GM10248 (cell line): ENCODE results near the gene GLP2R.

Experiments used
- CTCF ChIA-PET: fragments of 300-600 bp; sonication (Branson Sonifier 250); formaldehyde crosslinking; extraction: SDS; loops from one replicate; lab custom pipeline; 2021; ENCODE audit warnings: antibody characterized with exemption; lab: Yijun Ruan, JAX
- POLR2A ChIA-PET: fragments of 350-650 bp; sonication (Branson Sonifier 250); formaldehyde crosslinking; extraction: SDS; loops from one replicate; lab custom pipeline; 2020; ENCODE audit warnings: antibody characterized with exemption; lab: Yijun Ruan, JAX
- DNase-seq: peaks from one replicate; pipeline ENCODE4 v3.0.0; 2012; ENCODE audit errors: extremely low spot score
- CTCF ChIP-seq: IDR thresholded peaks from 2 replicates; pipeline ENCODE4 v1.5.1; 2012; ENCODE audit warnings: mild to moderate bottlenecking, low read depth; ENCODE audit errors: extremely low read depth, missing control alignments, control extremely low read depth

Gene GLP2R

DNA sequence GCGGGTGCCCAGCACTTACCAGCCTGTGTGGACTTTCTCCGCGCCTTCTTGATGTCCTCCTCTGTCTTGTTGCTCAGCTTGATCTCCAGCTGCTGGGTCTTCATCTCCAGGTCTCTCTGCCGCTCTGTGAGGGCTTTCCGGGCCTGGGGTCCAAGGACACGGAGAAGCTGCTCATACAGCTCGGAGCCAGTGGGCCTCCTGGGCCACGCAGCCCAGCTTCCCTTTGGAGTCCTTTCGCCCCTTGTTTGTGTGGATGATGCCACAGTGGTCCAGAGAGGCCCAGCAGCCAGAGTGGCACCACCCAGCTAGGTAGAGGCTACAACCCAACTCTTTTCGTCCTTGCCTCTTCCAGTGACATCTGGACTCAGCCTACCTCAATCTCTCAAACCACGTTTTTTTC is 99.7 kb downstream of the GLP2R start:
- no peak for DNase-seq
- TF ChIP-seq CTCF = no peak
- ChIA-PET CTCF (interaction anchor here (0.6 to 3.7 kb wide), 30 partner anchors 9 to 707 kb away, joined by 3 to 36 read pairs (median 4); no protein-coding TSS in a partner anchor), POLR2A (no interaction called here)

GRCh38 chr17:9926150-9926804 is 100.6 kb downstream of the GLP2R start:
- DNase-seq = no peak
- POLR2A ChIA-PET = no interaction called here
- TF ChIP-seq CTCF = no peak
- CTCF ChIA-PET = interaction anchor here (1.0 to 3.7 kb wide), 10 partner anchors 8 to 690 kb away, joined by 3 to 28 read pairs (median 5); no protein-coding TSS in a partner anchor

DNA sequence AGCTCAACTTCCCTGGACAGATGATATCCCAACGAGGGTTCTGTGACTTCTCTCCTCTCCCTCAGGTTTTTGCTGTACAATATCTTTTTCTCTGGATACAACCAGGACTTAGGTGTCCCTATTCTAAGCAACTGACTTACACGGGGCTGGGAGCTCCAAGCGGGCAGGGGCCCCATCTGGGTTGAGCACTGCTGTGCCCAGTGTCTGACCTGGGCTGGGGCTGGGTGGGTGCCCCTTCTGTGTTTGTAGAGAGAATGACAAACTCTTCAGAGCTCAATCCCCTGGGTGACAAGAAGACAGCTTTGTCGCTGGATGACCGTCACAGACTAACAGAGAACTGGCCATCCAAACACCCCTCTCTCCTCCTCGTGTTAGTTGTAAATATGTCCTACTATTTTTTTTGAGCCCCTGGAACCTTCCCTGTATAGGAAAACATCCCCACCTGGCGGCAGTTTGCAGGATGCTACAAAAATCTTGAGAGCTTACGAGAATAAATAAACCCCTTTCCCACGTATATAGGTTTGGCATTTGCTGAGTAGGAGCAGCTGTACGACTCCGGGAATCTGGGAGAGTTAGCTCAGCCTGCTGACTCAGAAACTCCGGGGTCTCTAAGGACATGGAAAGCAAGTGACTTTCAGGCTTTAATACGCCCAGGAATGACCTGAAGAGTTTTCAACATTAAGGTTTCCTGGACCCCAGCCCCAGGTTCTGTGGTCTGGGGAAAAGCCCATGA is 103.0 kb downstream of the GLP2R start:
- POLR2A ChIA-PET = no interaction called here

DNA sequence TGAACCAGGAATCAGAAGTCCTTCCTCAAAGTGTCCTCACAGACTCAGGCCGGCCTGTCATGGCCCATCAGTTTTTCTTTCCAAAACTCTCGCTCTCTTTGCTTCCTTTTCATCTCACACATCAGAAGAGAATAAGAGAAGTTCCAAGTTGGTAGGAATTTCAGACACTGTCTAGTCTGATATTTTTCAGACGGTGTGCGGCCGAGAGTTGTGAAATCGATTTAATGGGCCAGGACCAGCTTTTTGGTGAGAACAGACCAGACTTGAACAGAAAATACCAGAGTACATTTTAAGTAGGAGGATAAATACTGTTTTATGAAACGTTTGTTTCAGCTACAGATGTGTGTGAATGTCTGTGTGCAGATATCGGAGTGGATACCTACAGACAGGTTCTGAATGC is 104.1 kb downstream of the GLP2R start:
- no peak for TF ChIP-seq CTCF
- POLR2A ChIA-PET = no interaction called here
- CTCF ChIA-PET = interaction anchor here (0.9 to 1.2 kb wide), 4 partner anchors 18 to 688 kb away, joined by 3 to 5 read pairs (median 4); no protein-coding TSS in a partner anchor
- no peak for DNase-seq

More for the DNA sequence above, 103.0 kb downstream of the GLP2R start:
- CTCF ChIA-PET = interaction anchor here (0.8 to 3.5 kb wide), 6 partner anchors 9 to 689 kb away, joined by 3 to 14 read pairs (median 3); partner anchors contain the start of gene RCVRN
- no peak for DNase-seq
- no peak for TF ChIP-seq CTCF

- TF ChIP-seq CTCF = no peak
- ChIA-PET CTCF (interaction anchor here (1.0 to 1.4 kb wide), 5 partner anchors 28 to 686 kb away, joined by 3 to 5 read pairs (median 4); no protein-coding TSS in a partner anchor), POLR2A (no interaction called here)
- DNase-seq = no peak
Measured at GRCh38 chr17:9931144-9931741, 105.5 kb downstream of the GLP2R start.

DNA sequence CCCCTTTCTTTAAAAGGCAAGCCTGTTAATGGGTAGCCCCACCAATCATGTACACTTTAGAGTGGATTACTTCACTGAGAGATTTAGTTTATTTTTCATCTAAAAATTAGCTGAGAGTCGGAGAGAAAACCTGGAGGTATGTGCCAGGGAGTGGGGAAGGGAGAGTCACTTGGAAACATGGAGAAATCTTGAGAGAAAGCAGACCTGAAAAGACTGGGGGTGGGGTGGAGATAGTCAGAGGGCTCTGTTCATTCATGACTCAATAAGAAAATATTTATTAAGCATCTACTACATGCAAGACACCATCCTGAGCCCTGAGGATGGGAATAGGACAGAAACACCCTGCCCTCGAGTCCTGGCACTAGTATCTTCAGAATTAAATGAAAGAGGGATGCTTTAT is 106.8 kb downstream of the GLP2R start:
- TF ChIP-seq CTCF = no peak
- ChIA-PET POLR2A (no interaction called here), CTCF (interaction anchor here (2.4 kb wide), 1 partner anchor 685 kb away, joined by 9 read pairs; no protein-coding TSS in a partner anchor)
- DNase-seq = no peak
